Stimulated activated CD8-positive, alpha-beta memory T cell treated with anti-CD3 and anti-CD28 coated beads, Interleukin-2, amount 100 ng/mL, for 48 hours (primary cell): ENCODE results near the gene EFNA2.
A peak's percentile ranks its signal among the peaks of the same experiment; 100 is the strongest.

ENCODE experiments used
- DNase-seq, 2 donors: peaks; one replicate each; pipeline ENCODE4 v3.0.0-alpha.2; 2020; ENCODE audit warnings: low read depth in 2 of 2

Gene EFNA2

DNA sequence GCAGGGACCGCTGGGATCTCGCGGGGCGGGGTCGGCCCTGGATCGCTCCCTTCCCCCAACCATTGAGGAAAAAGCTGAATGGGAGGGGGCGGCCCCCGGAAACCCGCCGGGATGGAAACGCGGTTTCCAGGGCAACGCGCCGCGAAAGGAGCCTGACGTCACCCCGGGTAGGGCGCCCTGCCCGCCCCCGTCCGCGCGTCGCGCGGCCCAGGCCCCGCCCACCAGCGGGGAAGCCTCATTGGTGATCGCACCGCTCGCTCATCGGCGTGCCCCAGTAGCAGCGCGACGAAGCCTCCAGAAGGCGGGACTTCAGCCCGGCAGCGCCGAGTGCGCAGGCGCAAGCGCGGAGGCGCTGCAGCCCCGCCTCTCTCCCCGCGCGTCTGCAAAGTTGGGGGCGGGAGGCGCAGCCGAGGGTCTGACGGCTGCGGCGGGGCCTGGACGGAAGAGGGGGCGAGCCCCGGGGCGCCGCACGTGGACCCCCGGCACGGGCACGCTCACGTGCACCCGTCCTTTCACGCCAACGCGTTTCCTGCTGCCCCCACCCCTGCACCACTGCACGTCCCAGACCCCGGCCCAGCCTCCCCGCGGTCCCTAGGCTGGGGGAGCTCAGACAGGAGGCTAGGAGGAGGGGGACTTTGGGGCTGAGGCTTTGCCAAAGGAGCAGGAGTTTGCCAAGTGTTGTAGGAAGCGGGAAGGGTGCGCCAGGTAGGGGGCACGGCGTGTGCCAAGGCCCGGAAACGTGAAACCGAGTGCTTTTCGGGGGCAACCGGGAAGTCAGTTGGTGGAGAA is 24.7 kb upstream of the EFNA2 start:
- DNase-seq: peak; percentile 94 to 97

DNA sequence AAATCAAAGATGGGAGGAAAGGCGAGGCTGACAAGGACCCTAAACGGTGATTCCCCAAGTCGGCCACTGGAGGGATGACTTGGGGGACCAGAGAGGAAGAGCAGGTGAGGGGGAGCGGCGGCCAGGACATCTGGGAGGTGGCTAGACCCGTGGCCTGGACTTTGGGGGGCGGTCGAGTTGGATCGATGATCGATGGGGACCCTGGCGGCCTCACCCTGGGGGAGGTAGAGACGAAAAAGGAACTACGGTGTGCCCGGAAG is 24.2 kb upstream of the EFNA2 start:
- DNase-seq: no peak

DNA sequence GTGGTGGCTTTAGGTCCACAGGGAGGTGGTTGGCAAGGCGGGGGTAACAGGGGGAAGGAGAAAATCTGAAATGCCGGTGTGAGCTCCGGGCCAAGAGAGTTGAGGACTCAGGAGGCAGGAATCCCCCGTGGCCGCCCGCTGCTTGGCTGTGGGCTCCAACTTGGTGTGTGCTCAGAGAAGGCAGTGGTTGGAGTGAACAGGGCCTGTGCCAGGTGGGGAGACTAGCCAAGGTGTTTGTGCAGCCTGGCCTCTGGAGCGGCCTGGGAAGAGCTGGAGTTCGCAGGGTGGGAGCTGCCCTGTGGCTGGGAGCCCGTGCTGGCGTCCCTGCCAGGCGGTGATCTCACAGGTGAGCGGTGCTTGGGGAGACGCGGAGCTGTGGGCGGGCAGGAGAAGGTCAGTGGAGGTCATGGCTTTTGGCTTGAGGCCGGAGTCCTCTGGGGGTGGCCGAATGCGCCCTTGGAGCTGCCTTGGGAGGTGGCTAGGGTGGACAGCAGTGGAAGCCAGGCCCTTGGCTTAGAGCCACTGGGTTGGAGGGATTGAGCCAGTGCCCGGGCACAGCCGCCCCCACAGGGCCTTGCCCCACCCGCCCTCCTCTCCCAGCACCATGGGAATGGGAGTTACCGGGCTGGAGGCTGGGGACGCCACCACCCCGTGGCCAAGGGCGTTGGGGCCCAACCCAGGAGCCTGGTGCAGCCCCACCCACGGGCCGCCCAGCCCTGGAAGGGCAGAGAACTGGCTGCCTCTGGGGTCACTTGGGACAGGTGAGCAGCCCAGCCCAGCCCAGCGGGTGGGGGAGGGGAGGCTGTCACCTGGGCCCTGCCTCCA is 23.7 kb upstream of the EFNA2 start:
- DNase-seq: no peak

DNA sequence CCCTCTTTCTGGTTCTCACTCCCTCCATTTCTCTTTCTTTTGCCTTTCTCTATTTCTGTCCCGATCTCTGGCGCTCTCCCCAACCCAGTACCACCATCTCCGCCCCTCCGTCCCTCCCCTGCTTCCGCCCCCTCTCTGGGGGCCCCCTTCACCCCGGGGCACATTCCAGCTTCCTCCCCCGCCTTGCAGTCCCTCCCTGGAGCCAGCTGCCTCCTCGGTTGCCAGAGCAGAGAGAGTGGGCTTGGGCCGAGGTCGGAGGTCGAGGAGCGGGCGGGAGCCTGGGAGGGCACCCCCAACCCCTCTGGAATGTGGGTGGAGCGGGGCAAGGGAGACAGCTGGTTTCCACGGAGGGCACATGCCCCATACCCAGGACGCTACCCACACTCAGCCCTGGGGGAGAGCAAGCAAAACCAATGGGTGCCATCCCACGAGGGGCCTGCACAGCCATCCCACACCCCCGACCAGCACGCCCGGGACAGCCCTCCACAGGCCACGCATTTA is 23.0 kb upstream of the EFNA2 start:
- DNase-seq: no peak

DNA sequence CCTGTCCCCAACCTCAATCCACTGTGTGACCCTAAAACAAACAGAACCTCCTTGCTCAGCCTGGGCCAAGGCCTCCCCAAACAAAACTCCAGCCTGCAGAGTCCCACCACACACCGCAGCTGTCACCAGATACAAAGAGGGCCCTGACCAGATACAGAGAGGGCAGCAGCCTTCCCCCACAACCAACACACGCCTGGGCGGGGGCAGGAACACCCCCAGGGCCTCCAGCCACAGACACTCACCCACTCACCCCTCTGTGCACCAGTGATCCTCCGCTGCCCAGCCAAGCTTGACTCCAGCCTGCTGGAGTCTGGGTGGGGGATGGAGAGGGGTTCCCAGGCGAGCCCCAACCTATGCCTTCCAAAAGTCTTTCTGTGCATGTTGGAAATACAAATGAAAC is 22.5 kb upstream of the EFNA2 start:
- DNase-seq: no peak

DNA sequence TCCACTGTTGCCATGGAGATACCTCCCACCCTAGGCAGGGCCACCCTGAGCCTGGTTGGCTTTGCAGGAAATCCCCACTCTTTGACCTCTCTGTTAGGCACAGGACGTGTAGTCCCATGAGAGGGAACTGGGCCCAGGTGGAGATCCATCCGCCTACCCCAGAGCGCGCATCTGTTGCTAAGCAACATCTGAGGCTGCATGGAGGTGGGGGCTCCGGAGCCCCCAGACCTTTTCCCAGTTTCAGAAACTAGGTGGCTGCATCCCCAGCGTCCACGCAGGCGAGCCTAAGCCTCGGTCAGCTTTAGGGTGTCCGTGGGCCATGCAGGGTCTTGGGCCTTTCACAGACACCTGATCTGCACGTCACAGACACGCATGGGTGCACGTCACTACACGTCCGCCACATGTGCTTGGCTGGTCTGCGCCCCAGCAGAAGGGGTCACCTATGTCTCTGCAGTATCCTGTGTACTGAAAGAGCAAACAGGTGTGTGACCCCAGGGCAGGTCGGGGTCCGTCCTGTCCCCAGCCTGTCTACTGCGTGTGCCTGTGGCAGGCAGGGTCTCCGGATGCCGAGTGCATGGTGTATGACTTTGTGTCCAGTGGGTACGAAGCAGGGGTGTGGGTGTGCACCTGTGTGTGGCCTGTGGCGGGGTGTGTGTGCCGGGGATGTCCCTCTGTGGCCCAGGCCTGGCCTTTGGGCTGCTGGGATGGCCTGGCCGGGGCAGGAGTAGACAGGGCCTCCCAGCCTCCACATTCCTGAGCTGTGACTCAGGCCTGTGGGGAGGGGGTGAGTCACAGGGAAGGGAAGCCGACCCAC is 20.7 kb upstream of the EFNA2 start:
- DNase-seq: no peak

DNA sequence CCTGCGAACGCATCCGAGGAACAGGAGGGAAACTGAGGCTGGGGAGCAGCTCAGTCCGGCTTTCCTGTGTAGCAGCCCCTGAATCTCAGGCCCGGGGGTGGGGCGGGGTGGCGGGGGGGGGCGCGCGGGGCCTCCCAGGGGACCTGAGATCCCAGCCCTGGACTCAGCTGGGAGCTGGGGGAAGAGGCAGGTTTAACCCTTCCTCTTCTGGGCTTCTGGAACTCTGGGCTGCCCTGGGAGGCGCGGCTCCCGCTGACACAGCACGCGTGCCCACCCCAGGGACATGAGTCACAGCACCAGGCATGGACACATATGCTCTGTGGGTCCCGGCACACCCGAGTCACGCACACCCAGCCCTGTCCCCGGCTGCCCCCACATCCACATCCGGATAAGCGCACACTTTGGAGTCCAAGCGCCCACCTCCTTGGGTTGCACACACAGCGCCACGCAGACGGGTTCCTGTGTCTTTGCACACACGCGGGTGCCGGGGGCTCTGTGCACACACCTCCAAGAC is 20.0 kb upstream of the EFNA2 start:
- no peak for DNase-seq

DNA sequence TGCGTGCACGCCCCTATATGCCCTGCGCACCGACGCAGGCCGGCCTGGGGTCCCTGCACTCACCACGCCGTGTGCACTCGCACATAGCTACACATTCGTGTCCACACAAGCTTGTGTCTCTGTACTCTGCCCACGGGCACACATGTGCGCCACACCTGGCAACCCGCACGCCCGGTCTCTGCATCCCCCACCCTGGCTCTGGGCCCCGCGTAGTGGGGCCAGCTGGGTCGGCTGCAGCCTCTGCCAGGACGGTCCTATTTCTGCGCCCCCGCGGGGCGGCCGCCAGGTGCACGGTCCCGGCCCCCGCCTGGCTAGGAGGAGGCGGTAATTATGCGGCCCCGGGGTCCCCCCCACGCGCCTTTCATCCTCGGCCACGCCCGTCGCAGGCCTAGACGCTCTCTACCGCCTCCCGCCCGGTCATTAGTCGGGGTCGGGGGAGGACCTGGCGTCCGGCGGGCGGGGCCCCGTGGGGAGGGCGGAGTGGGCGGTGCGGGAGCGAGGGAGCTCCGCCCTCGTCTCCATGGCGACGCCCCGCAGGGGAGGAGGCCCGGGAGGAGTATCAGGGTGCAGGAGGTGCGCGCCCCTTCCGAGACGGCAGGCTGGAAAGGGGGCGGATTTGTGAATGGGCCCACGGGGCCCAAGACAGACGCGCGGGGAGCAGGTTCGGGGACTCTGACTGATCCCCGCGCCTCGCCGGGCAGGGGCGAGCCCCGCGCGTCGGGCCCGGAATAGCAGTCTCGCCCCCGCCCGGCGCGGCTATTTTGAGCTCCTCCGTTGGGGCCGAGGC is 19.4 kb upstream of the EFNA2 start:
- DNase-seq: peak; percentile 85

DNA sequence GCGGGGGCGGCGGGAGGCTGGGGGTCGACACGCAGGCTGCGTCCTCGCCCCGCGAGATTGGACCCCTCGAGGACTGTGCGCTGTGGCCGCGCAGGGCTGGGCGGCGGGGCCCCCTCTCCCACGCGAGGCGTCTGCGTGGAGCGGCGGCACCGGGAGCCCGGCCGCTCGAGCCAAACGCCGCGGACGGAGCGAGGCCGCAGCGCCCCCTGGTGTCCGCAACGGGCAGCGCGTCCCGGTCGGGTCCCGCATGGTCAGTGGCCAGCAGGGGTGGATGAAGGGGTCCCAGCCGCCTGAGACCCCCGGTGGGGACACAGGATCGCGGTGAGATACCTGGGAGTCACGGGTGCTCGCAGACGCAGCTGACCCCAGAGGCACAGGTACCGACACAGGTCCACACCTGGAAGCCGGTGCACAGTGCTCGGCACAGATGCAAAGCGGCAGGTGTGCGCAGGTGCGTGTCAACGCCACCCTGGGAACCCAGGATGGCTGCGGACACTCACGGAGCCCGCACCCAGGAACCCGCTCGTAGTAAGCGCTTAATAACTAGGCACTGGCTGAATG is 18.7 kb upstream of the EFNA2 start:
- DNase-seq: peak; percentile 64 to 67

DNA sequence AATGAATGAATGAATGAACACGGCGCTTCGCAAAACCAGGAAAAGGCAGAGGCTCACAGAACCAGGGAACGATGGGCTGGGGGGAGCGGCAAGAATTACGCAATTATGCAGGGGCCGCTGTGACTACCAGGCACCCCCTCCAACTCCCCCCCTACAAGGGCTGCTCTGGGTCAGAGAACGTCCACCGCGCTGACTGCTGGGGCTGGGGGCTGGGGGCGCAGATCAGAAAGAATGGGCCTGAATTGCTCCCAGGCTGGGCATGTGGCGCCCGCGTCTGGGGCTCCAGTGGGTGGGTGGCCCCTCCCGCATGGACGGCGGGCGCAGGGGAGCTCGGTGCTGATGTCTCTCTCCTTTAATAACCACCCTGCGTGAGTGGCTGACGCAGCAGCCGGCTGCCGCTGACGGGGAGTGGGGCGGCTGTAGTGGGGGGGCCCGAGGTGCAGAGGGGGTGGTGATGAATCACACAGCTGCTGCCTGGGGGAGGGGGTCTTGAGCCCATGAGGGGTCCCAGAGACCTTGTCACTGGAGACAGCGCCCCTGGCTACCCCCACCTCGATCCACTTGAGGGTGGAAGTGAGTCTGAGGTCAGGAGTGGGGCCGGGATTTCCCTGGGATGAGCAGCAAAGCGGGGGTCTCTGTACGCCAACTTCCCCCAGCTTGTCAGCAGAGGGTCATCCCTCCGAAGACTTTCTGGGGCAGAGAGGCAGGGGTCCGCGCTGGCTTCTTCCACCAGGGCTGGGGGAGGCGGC is 18.0 kb upstream of the EFNA2 start:
- no peak for DNase-seq

DNA sequence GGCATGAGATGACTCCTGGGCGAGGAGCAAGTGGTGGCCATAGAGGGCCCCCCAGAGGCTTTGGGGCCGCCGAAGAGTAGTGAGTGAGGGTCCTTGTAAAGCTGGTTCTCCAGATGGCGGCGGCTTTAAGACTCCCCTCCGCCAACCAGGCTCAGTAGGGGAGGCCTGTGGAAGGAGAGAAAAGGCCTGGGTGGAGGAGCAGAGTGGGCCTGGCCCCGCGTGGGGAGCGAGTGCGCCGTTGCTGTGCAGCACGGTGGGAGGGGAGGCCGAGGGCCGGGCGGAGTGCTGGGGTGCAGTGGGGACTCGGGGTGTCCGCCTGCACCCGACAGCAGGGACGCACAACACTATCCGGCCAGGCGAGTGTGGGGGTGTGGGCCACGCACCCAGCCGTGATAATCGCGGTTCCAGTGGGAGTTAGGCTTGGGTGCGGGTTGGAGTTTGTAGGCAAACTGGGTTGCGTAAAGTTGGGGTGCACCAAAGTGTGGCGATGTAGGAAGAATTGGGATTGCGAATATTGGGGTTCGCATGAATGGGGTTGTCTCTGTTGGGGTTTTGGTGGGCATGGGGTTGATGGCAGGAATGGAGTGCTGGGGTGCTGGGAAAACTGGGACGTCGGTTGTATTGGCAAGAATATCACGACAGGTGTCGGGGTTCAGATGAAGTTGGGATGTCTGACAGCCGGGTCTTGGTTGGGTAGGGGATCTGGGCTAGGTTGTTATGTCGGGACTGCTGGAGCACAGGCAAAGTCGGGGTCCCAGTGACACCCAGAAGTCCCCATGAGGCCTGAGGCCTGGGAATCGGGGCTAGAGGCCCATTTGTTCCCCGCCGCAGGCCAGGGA is 17.2 kb upstream of the EFNA2 start:
- DNase-seq: no peak

DNA sequence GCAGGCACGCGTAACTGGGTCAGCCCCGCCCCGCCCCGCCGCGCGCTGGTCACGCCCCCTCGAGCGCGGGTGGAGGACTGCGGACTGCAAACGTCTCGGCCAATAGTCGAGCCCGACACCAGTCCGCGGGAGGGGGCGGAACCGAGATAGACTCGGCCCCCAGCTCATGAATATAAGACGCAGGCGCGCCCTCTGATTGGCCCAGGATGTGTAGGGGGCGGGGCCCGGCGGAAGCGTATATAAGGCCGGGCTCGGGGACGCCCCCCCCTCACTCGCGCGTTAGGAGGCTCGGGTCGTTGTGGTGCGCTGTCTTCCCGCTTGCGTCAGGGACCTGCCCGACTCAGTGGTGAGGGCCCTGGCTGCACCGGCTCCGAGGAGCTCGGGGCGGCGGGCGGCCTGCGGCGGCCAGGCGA is 16.6 kb upstream of the EFNA2 start, which contains the start of gene CIRBP:
Gene CIRBP (plus strand): TSS at position 268 of the 413 bp plus-strand sequence. CDS start 1,602 bp downstream, outside the sequence.
- peak; percentile 99 for DNase-seq

DNA sequence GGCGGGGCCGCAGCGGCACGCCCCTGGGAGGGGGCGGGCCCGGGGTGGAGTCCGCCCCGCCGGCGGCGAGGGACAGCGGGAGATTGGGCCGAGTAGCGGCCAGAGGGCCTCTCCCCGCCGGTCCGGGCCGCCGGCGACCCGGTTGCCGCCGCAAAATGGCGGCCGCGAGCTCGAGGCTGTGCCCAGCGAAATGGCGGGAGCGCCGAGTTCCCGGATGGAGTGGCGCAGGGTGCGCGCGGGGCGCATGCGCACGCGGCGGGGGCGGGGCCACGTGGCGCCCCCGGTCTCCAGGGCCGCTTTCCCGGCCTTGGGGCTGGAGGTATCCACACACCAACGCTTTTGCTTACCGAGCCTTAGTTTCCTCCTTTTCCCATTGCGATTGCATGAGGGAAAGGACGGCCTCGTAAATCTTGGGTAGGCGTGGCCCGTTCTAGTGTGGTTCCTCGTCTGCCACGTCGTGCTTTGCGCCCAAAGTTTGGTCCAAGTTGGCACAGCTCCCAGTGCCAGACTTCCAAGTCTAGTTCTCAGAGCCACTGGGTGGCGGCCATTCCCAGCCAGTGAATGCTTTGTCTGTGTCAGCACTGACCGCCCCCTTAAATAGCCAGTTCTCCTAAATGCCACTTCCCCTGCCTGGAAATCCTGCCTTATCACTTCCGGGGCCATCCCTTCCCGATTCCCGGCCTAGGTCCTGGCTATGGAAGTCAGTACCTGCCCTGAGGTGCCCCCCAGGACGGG is 16.0 kb upstream of the EFNA2 start:
- peak; percentile 76 to 80 for DNase-seq

DNA sequence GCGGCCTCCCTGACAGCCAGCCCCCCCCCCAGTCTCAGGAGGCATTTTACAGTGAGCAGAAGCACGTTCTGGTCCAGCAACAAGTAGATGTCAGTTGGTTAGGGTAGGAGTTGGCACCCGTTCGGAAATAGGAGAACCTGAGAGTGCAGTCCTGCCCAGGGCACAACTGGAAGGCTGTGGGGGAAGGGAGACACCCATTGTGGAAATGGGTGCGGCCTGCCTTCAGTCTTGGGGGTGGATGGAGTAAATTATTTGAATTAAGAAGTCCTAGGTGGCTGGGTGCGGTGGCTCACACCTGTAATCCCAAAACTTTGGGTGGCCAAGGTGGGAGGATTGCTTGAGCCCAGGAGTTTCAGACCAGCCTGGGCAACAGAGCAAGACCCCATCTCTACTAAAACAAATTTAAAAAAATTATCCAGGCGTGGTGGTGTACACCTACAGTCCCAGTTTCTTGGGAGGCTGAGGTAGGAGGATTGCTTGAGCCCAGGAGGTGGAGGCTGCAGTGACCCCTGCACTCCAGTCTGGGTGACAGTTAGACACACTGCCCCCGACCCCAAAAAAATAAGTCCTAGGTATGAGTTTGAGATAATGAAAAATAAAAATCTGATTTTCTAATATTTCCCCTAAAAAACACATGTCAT is 15.3 kb upstream of the EFNA2 start:
- DNase-seq: no peak

DNA sequence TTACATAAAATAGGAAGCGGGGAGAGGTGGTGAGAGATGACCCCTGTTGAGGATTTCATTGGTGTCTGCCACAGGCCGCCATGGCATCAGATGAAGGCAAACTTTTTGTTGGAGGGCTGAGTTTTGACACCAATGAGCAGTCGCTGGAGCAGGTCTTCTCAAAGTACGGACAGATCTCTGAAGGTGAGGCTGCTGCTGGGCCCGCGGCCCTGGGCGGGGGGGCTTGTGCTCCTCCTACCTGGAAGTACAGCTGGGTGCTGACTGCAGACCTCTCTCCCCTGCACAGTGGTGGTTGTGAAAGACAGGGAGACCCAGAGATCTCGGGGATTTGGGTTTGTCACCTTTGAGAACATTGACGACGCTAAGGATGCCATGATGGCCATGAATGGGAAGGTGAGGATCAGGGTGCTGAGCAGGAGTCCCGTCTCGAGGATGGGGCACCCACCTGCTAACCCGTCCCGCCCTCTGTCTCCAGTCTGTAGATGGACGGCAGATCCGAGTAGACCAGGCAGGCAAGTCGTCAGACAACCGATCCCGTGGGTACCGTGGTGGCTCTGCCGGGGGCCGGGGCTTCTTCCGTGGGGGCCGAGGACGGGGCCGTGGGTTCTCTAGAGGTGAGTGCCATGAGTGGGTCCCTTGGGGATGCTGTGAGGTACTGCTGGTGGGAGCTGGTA is 14.7 kb upstream of the EFNA2 start:
- DNase-seq: no peak

DNA sequence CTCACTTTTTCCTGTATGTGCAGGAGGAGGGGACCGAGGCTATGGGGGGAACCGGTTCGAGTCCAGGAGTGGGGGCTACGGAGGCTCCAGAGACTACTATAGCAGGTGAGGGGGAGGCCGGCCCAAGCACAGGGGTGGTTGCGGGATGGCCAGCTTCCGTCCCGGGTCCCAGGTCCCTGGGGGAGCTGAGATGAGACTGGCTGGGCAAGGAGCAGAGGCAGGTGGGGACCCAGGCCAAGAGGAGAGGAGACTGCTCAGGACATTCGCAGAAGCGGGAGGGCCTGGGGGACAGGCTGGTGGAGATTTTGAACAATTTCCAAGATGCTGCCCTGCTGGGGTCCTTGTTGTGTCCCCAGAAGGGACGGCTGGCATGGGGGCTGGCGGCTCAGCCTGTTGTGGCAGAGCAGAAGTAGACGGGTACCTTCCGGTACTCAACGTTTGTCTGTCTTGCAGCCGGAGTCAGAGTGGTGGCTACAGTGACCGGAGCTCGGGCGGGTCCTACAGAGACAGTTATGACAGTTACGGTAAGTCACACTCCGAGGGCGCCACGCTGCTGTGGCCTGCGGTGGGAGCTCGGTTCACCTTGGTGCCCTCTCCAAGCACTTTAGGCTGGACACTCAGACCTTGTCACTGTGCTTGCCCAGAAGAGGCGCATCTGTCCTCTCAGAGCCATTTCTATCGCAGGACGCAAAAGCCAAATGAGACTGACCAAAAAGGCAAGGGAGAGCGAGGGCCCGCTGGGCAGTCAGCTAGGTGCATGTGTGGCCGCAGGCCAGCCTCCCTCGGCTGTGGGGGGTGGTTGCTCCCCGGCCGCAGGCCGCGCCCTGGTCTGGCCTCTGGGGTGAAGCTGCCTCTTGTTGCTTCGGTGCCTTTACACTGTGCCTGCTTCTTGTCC is 13.9 kb upstream of the EFNA2 start:
- DNase-seq: no peak
